ENCODE results near the gene ITGAV.
"Not testable (repeated sequence)": the region's sequence is repeated elsewhere in the genome, so short reads cannot be mapped to it uniquely, and the experiment has no call there.

The ITGAV gene
- total RNA-seq, result 25.0 reads per million, percentile 52 among the genes with 10 or more reads in this experiment

DNA sequence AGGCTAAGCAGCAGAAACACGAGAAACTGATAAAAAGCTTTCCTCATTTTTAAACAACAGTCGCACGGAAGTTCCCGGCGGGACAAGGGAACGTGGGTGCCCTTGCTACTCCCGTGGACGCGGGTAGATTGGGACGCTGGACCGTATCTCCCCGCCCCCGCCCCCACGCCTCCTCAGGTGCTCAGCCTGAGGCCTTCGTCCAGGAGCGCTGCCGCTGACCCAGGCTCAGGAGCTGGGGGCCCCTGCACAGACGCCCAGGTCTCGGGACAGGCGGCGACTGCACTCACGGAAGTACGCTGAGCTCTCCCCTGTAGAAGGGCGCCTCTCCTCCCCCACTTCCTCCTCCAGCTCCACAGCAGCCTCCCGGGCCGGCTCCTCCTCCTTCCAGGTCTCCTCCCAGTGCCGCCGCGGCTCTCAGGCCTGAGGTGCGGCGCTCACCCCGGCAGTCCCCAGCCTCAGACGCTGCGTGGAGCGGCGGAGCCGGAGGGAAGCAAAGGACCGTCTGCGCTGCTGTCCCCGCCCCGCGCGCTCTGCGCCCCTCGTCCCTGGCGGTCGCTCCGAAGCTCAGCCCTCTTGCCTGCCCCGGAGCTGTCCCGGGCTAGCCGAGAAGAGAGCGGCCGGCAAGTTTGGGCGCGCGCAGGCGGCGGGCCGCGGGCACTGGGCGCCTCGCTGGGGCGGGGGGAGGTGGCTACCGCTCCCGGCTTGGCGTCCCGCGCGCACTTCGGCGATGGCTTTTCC is at the start of gene ITGAV:
Gene ITGAV, plus strand, starts transcription at position 445 of the 738 bp plus-strand sequence. Its CDS starts 283 bp downstream, at position 728.
- peak; percentile 65 for DNase-seq

DNA sequence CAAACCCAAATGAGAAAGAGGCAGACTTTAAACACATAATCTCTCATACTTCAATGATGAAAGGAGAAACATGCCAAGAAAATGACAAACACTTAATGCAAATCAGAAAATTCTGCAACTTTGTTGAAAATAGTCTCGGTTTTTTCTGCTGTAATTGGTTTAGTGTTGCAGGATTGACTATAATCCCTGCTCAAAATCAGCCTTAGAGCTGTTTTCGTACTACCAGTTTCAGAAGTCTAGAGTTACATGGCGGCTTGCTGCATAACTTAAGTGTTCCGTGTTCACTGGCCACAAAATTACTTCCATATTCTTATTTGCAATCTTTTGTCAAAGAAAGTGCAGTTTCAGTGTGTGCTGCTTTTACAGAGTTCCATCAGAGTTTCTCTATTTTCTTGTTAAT is 48.9 kb upstream of the ITGAV start:
- no peak for DNase-seq

DNA sequence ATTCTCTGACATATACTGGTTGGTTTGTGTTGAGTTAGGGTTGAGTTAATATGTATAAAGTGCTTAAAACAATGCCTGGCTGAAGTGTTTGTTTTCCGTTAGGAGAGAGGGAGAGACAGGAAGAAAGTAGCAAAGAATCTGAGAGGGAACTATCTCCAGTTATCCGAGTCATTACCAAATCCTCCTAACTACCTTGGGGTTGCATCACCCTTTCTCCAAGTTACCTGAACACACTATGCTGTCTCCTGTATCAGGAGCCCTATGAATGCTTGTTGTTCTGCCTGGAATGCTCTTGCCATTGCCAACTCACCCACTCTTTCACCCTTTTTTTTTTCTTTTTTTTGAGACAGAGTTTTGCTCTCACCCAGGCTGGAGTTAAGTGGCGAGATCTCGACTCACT is 47.9 kb upstream of the ITGAV start:
- DNase-seq, result no peak

- no peak for DNase-seq
Observed at GRCh38 chr2:186543561-186544131, 46.2 kb upstream of the ITGAV start.

DNA sequence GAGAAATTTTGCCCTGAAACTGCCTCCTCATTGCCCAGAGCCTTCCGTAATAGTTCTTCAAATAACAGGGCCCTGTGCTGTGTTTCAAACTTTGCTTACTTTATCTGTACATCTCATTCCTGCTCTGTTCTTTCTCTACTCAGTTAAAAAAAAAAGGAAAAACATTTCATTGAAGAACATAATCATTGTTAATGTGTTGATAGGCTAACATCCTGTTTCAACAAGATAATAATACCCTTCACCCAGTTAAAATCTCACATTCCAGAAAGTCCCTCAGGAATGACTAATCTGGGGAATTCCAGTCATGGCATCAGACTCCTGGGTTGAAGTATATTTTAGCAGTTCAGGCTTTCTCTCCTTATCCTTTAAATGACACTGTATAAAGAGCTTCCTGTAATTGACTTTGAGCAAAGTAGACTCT is 45.6 kb upstream of the ITGAV start:
- no peak for DNase-seq

GRCh38 chr2:186546846-186547245 is 43.0 kb upstream of the ITGAV start:
- DNase-seq, result no peak

- DNase-seq, result no peak
Observed at GRCh38 chr2:186551323-186552050, 38.4 kb upstream of the ITGAV start.

GRCh38 chr2:186554429-186554828 is 35.4 kb upstream of the ITGAV start:
- no peak for DNase-seq

GRCh38 chr2:186554850-186555671 is 34.8 kb upstream of the ITGAV start:
- no peak for DNase-seq

GRCh38 chr2:186558512-186559276 is 31.2 kb upstream of the ITGAV start:
- DNase-seq, result no peak

DNA sequence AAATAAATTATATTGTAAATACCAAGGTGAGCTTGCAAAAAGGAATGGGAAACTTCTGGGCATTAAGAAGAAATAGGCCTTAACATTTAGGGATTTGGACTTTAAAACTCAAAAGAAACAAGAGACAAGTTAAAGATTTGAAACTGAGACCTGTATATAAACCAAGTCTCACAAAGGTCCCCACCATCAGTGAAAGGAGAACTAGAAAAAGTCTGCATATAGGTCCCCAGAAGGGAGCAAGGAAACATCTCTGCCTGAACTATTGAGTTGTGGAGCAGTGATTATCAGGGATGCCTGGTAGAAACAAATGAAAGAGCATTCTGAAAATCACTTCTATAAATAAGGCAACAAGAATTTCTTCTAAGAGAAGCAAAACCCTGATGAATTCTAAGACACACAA is 30.5 kb upstream of the ITGAV start:
- no peak for DNase-seq

DNA sequence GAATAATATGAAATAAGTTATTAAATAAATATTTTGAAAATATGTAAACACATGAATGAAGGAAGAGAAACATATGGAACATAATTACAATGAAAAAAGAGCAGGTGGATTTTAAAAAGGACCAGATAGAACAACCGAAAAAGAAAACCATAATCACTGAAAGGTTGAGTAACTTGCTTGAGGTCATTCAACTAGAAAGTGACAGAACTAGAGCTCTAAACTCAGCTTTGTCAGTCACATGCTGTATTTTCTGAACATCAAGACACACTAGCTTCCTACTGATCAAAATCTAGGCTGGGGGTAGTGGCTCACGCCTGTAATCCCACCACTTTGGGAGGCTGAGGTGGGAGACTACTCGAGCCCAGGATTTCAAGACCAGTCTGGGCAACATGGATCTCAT is 30.0 kb upstream of the ITGAV start:
- no peak for DNase-seq

- DNase-seq, result no peak
Observed at GRCh38 chr2:186560254-186560653, 29.6 kb upstream of the ITGAV start.

GRCh38 chr2:186561467-186562208 is 28.2 kb upstream of the ITGAV start:
- DNase-seq, result no peak

GRCh38 chr2:186562209-186562578 is 27.7 kb upstream of the ITGAV start:
- no peak for DNase-seq

DNA sequence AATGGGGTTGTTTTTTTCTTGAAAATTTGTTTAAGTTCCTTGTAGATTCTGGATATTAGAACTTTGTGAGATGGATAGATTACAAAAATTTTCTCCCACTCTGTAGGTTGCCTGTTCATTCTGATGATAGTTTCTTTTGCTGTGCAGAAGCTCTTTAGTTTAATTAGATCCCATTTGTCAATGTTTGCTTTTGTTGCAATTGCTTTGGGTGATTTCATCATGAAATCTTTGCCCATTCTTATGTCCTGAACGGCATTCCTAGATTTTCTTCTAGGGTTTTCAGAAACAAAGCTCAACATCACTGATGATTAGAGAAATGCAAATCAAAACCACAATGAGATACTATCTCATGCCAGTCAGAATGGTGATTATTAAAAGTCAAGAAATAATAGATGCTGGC is 21.3 kb upstream of the ITGAV start:
- DNase-seq, result not testable (repeated sequence)

GRCh38 chr2:186569127-186569526 is 20.7 kb upstream of the ITGAV start:
- DNase-seq, result not testable (repeated sequence)

- DNase-seq, result no peak
Observed at GRCh38 chr2:186569897-186570296, 20.0 kb upstream of the ITGAV start.

DNA sequence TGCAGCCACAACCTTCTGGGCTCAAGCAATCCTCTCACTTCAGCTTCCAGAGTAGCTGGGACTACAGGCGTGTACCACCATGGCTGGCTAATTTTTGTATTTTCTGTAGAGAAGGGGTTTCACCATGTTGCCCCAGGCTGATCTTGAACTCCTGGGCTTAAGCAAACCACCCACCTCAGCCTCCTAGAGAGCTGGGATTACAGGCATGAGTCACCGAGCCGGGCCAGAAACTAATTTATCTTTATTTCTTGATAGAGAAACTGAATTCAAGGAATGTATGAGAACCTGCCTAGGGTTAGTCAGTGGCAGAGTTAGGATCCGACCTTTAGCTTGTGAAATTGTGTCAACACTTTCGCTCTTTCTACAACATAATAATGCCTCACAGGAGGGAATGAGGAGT is 19.3 kb upstream of the ITGAV start:
- DNase-seq, result no peak

DNA sequence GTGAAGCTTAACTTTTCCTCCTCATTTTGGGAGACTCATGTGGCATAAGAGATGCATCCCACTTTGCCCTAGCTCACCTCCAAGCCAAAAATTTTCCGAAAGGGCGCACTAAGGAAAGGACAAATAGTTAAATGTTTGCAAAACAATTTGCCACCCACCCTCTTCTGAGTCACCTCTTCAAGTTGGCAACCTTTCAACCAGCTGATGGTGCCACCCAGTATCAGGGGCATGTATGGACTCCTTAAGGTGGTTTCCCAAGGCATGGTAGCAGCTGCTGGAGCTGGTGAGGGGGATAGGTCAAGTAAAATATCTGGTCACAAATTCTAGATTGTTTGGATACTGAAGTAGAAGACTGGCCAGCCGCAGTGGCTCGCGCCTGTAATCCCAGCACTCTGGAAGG is 17.2 kb upstream of the ITGAV start:
- no peak for DNase-seq

- DNase-seq, result no peak
Observed at GRCh38 chr2:186573531-186573930, 16.3 kb upstream of the ITGAV start.

GRCh38 chr2:186575302-186575701 is 14.6 kb upstream of the ITGAV start:
- no peak for DNase-seq
